SU-DHL-6 (cell line): ENCODE measurements around the gene ZNF891.

Experiments used
- H2AFZ ChIP-seq: fragments of 200-600 bp; sonication (generic); 2 replicates; pipeline ENCODE4 v1.6.1; 2014; ENCODE audit warnings: low read depth, mild to moderate bottlenecking, moderate library complexity, mixed read lengths, antibody characterized with exemption, low read length; ENCODE audit not compliant: severe bottlenecking
- H3F3A ChIP-seq: fragments of 200-600 bp; shearing (Covaris generic); 2 replicates; pipeline ENCODE4 v1.6.0; 2016; ENCODE audit warnings: antibody characterized with exemption, mild to moderate bottlenecking; ENCODE audit not compliant: insufficient read depth
- H3K27ac ChIP-seq: fragments of 200-600 bp; sonication (generic); 2 replicates; pipeline ENCODE4 v1.5.1; 2016; ENCODE audit warnings: low read depth, mild to moderate bottlenecking, low read length, moderate library complexity, mixed read lengths
- H3K27me3 ChIP-seq: fragments of 200-600 bp; sonication (generic), shearing (Covaris generic); 2 replicates; pipeline ENCODE4 v1.6.0; 2014; ENCODE audit warnings: mild to moderate bottlenecking, low read length
- H3K36me3 ChIP-seq: fragments of 200-600 bp; sonication (generic); 2 replicates; pipeline ENCODE4 v1.6.1; 2014; ENCODE audit warnings: mild to moderate bottlenecking, low read length, mixed read lengths
- H3K4me2 ChIP-seq: fragments of 300-600, 200-600 bp; shearing (Covaris generic), sonication (generic); 2 replicates; pipeline ENCODE4 v1.6.0; 2014; ENCODE audit warnings: low read length, low read depth, mild to moderate bottlenecking; ENCODE audit not compliant: poor library complexity, severe bottlenecking
- H3K4me3 ChIP-seq: fragments of 200-600 bp; sonication (generic); 2 replicates; pipeline ENCODE4 v1.5.1; 2014; ENCODE audit warnings: antibody characterized with exemption, low read length, mild to moderate bottlenecking, mixed read lengths; ENCODE audit not compliant: insufficient read depth, poor library complexity, severe bottlenecking
- H3K79me2 ChIP-seq: fragments of 200-600 bp; sonication (generic); 2 replicates; pipeline ENCODE4 v1.6.1; 2014; ENCODE audit warnings: mild to moderate bottlenecking, low read length, moderate library complexity; ENCODE audit not compliant: insufficient read depth
- H3K9ac ChIP-seq: fragments of 200-600 bp; sonication (generic); 2 replicates; pipeline ENCODE4 v1.7.0; 2014; ENCODE audit warnings: mild to moderate bottlenecking, low read length
- H3K9me2 ChIP-seq: fragments of 200-600 bp; sonication (generic); replicated peaks from 2 replicates; pipeline ENCODE4 v1.6.1; 2014; ENCODE audit warnings: low read length; ENCODE audit not compliant: insufficient read depth
- H3K9me3 ChIP-seq: fragments of 200-600 bp; sonication (generic); 2 replicates; pipeline ENCODE4 v1.6.1; 2014; ENCODE audit warnings: low read length, mixed read lengths; ENCODE audit not compliant: insufficient read depth
- H4K20me1 ChIP-seq: fragments of 200-600 bp; sonication (generic); 2 replicates; pipeline ENCODE4 v1.6.1; 2014; ENCODE audit warnings: low read depth, mild to moderate bottlenecking, antibody characterized with exemption, low read length, moderate library complexity, mixed read lengths
- EZH2phosphoT487 ChIP-seq: fragments of 200-600 bp; sonication (generic), shearing (Covaris generic); conservative IDR thresholded peaks from 2 replicates; pipeline ENCODE4 v1.6.1; 2018; ENCODE audit warnings: mild to moderate bottlenecking, antibody characterized with exemption, low read length, moderate library complexity, mixed read lengths
- TF ChIP-seq, protein P1 (sequence below): fragments of 200-600 bp; sonication (generic); IDR thresholded peaks from one replicate; pipeline ENCODE4 v1.5.1; 2017; ENCODE audit warnings: antibody characterized with exemption, mild to moderate bottlenecking, low read length, moderate library complexity; ENCODE audit not compliant: insufficient read depth, poor library complexity, severe bottlenecking

Gene ZNF891

DNA sequence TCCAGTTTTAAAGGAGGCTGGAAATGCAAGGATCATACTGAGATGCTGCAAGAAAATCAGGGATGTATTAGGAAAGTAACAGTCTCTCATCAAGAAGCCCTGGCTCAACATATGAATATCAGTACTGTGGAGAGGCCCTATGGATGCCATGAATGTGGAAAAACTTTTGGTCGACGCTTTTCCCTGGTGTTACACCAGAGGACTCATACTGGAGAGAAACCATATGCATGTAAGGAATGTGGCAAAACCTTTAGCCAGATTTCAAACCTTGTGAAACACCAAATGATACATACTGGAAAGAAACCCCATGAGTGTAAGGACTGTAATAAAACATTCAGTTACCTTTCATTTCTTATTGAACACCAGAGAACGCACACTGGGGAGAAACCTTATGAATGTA is 24.5 kb downstream of the ZNF891 start:
- no peaks in the 10 kb centered on the region for H3K27me3 ChIP-seq
- no peak overlapping the region for H2AFZ ChIP-seq
- no peaks in the 10 kb centered on the region for H4K20me1 ChIP-seq
- no peaks in the 10 kb centered on the region for H3K9me2 ChIP-seq
- H3K79me2 ChIP-seq, result no peaks in the 10 kb centered on the region
- no peak overlapping the region for H3K27ac ChIP-seq
- TF ChIP-seq, protein P1, sequence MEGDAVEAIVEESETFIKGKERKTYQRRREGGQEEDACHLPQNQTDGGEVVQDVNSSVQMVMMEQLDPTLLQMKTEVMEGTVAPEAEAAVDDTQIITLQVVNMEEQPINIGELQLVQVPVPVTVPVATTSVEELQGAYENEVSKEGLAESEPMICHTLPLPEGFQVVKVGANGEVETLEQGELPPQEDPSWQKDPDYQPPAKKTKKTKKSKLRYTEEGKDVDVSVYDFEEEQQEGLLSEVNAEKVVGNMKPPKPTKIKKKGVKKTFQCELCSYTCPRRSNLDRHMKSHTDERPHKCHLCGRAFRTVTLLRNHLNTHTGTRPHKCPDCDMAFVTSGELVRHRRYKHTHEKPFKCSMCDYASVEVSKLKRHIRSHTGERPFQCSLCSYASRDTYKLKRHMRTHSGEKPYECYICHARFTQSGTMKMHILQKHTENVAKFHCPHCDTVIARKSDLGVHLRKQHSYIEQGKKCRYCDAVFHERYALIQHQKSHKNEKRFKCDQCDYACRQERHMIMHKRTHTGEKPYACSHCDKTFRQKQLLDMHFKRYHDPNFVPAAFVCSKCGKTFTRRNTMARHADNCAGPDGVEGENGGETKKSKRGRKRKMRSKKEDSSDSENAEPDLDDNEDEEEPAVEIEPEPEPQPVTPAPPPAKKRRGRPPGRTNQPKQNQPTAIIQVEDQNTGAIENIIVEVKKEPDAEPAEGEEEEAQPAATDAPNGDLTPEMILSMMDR, result no peak
- no peak for TF ChIP-seq EZH2phosphoT487
- no peak overlapping the region for H3K4me3 ChIP-seq
- no peak overlapping the region for H3K9ac ChIP-seq
- no peak overlapping the region for H3K4me2 ChIP-seq
- H3K9me3 ChIP-seq, result peaks cover 87% of the 10 kb centered on the region
- peaks cover 57% of the 10 kb centered on the region for H3K36me3 ChIP-seq
- no peaks in the 10 kb centered on the region for H3F3A ChIP-seq

DNA sequence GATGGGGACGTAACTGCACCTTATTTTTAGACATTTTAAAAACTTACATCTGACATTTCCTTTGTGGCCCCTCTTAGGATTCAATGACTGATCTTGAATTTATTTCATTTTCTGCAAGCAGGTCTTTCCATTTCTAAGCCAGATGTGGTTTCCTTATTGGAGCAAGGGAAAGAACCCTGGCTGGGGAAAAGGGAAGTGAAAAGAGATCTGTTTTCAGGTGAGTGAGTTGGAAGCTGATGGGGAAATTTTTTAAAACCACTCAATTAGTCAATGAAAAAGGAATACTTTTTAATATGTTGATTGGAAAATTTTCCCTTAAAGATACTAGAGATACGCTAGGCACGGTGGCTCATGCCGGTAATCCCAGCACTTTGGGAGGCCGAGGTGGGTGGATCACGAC is 46.7 kb downstream of the ZNF891 start:
- Histone ChIP-seq H3K79me2 (no peaks in the 10 kb centered on the region), H3K9ac (no peak overlapping the region), H3K9me2 (no peaks in the 10 kb centered on the region), H4K20me1 (no peaks in the 10 kb centered on the region), H3K36me3 (peaks cover 59% of the 10 kb centered on the region), H3K4me2 (no peak overlapping the region), H3K27ac (no peak overlapping the region), H2AFZ (no peak overlapping the region), H3K4me3 (no peak overlapping the region), H3K27me3 (no peaks in the 10 kb centered on the region), H3K9me3 (peaks cover 48% of the 10 kb centered on the region; the same call in 1 of the 2 replicates), H3F3A (peaks cover 8% of the 10 kb centered on the region)
- no peak for TF ChIP-seq EZH2phosphoT487
- TF ChIP-seq, protein P1, result no peak

DNA sequence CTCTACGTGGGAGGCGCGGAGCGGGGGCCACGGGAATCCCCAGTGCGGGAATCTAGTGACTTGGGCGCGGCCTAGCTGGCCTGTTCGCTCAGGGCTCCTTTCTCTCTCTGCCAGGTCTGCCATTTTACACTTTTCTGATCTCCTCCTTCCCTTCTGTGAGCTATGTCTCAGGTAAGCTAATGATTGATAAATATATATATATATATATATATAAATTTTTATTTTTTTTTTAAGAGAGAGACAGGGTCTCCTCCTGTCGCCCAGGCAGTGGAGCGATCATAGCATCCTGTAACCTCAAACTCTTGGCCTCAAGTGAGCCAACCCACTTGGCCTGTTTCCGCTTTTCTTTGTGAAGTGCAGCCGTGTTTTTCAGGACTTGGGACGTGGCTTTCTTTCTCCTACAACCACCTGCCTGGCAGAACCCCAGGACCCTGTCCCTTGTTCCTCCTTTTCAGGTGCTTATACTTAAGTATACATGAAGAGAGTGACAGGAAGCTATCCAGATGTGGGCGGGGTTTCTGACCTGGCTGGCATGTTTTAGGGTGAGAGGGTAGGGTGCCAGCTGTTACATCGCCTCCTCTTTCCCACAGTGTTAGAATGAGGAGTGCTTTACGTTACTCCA is 48.8 kb downstream of the ZNF891 start:
- H2AFZ ChIP-seq, result peak overlapping the region; percentile 82
- peak overlapping the region; percentile 59 for H3K9ac ChIP-seq
- peak overlapping the region; percentile 62 for H3K4me3 ChIP-seq
- TF ChIP-seq, protein P1, result no peak
- peaks cover 8% of the 10 kb centered on the region for H3F3A ChIP-seq
- peak overlapping the region; percentile 89 for H3K27ac ChIP-seq
- no peaks in the 10 kb centered on the region for H3K79me2 ChIP-seq
- peak overlapping the region; percentile 63 for H3K4me2 ChIP-seq
- peaks cover 42% of the 10 kb centered on the region for H3K36me3 ChIP-seq
- no peaks in the 10 kb centered on the region for H4K20me1 ChIP-seq
- no peaks in the 10 kb centered on the region for H3K9me2 ChIP-seq
- H3K9me3 ChIP-seq, result peaks cover 53% of the 10 kb centered on the region; the same call in 1 of the 2 replicates
- no peaks in the 10 kb centered on the region for H3K27me3 ChIP-seq
